NCI-H226 (cell line): ENCODE results near the gene SBK1.
A peak's percentile ranks its signal among the peaks of the same experiment; 100 is the strongest.
"Not testable (repeated sequence)": the region's sequence is repeated elsewhere in the genome, so short reads cannot be mapped to it uniquely, and the experiment has no call there.

Source experiments
- DNase-seq: peaks from one replicate; pipeline ENCODE4 v3.0.0-alpha.2; 2015

Gene SBK1

GRCh38 chr16:28291651-28292626 lies at the start of gene SBK1:
SBK1 (plus strand) TSS chr16:28292525; CDS start chr16:28317392, 24,867 bp downstream.
- DNase-seq, result peak; percentile 66

- DNase-seq, result not testable (repeated sequence)
These were observed 42.8 kb upstream of the SBK1 start for GRCh38 chr16:28249483-28249882.

- no peak for DNase-seq
These were observed 41.3 kb upstream of the SBK1 start for GRCh38 chr16:28250999-28251398.

GRCh38 chr16:28254158-28254557 lies 38.2 kb upstream of the SBK1 start:
- no peak for DNase-seq

- DNase-seq, result no peak
These were observed 36.5 kb upstream of the SBK1 start for GRCh38 chr16:28255838-28256237.

GRCh38 chr16:28257256-28257655 lies 35.1 kb upstream of the SBK1 start:
- DNase-seq, result no peak

- DNase-seq, result no peak
These were observed 33.8 kb upstream of the SBK1 start for GRCh38 chr16:28258567-28258966.

- no peak for DNase-seq
These were observed 33.1 kb upstream of the SBK1 start for GRCh38 chr16:28259091-28259780.

GRCh38 chr16:28259781-28260150 lies 32.6 kb upstream of the SBK1 start:
- no peak for DNase-seq

GRCh38 chr16:28260193-28260592 lies 32.1 kb upstream of the SBK1 start:
- no peak for DNase-seq

- DNase-seq, result no peak
These were observed 30.4 kb upstream of the SBK1 start for GRCh38 chr16:28261942-28262341.

- no peak for DNase-seq
These were observed 29.0 kb upstream of the SBK1 start for GRCh38 chr16:28263305-28263704.

- DNase-seq, result peak; percentile 95
These were observed 27.7 kb upstream of the SBK1 start for GRCh38 chr16:28264656-28265055.

- DNase-seq, result no peak
These were observed 26.5 kb upstream of the SBK1 start for GRCh38 chr16:28265822-28266221.

GRCh38 chr16:28267356-28267755 lies 25.0 kb upstream of the SBK1 start:
- DNase-seq, result no peak

- DNase-seq, result no peak
These were observed 18.8 kb upstream of the SBK1 start for GRCh38 chr16:28273511-28273910.

GRCh38 chr16:28274676-28275075 lies 17.6 kb upstream of the SBK1 start:
- no peak for DNase-seq

- no peak for DNase-seq
These were observed 16.0 kb upstream of the SBK1 start for GRCh38 chr16:28276301-28276700.

GRCh38 chr16:28277537-28278388 lies 14.6 kb upstream of the SBK1 start:
- DNase-seq, result peak; percentile 52

GRCh38 chr16:28279006-28279405 lies 13.3 kb upstream of the SBK1 start:
- DNase-seq, result no peak

GRCh38 chr16:28280881-28281836 lies 11.2 kb upstream of the SBK1 start:
- DNase-seq, result no peak

- no peak for DNase-seq
These were observed 10.3 kb upstream of the SBK1 start for GRCh38 chr16:28282045-28282444.
